KG1 (cell line): ENCODE data around the gene GRIN2C.

Experiments used
- DNase-seq: peaks from one replicate; lab custom pipeline; 2025; lab: John Stamatoyannopoulos, UW

GRIN2C gene

DNA sequence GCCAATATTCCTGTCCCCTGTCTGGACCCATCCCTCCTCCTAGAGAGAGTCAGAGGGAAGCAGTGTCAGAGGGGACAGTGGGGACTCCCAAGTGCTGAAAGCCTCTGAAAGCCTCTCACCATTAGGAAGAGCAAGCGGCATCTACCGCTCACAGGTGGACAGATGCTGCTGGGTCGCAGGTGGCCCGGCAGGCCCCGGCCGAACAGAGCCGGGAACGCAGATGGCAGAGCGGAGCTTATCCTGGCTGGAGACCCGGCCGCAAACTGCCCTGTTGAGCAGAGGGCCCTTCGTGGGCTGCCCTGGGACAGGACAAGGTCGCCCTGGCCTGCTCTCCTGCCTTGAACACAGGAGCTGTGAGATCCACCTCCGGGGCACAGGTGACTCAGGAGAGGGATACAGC lies 60.6 kb downstream of the GRIN2C start:
- DNase-seq: no peak

DNA sequence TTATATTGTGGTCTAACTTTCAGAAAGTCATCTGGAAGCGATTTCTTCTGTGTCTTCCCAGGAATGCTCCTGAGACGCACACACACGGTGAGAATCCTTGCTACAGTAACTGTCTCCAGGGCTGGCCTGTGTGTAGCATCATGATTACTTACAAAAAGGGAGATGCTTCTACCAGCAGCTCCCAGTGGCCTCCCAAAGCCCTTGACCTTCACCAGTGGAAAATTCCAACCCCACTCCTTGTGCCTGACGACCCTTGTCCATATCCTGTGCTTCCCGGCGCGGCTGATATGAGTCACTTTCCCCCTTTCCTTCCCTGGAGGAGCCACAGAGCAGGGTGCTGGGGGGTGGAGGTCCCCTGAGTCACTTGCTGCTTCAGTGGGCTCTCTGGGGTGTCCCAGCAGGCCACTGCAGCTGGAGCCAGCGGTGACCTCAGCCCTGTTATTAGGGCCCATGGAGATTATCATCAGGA lies 61.4 kb downstream of the GRIN2C start:
- DNase-seq: no peak

DNA sequence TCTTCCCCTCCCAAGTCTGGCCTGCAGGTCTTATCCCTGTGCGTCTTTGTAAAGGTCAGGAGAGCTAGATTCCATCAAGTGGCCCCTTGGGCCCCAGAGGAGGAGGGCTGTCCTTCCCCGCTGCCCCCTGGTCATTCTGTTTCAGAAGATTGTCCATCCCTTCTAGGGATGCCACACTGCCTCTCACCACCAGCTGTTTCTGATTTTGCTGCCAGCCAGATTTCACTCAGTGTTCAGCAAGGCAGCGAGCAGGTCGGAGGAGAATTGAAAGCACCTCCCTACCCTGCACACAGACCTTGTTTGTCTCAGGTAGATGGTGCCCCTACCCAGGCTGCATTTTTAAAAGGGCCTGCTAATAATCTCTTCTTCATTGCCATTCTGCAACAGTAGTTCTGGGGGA lies 61.9 kb downstream of the GRIN2C start:
- DNase-seq: no peak

DNA sequence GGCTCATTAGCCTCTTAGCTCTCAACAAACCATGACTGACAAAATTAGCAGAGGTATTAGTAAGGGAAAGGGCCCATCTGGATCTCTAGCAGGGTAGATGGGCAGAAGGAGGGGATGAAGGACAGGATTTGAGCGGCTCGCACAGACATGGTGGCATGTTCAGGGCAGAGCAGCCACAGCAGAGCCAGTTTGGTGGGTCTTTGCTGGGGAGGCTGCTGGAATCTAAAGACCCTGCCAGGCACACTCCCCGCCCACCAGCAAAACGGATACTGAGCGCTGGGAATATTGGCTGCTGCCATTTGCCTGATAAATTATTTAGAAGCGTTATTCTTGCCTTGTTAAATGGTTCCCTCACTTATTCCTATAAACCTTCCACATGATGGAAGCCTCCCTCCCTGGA lies 62.8 kb downstream of the GRIN2C start:
- no peak for DNase-seq

DNA sequence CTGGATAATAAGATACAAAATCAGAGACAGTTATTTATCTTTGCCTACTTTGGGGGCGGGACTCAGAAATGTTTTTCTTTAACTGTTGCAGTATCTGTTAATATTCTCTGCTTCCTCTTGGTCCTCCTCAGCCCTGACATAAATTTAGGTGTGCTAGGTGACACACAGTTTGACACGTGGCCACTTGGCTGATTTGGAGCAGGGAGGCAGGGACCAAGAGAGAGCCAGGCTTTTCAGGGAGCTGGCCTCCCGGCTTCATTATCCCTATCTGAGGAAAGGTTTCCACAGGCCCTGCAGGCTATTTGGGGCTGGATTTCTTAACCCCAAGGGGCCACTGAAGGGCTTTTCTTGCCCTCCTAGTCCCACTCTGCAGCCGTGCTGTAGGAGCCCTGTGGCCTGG lies 63.5 kb downstream of the GRIN2C start:
- DNase-seq: no peak

DNA sequence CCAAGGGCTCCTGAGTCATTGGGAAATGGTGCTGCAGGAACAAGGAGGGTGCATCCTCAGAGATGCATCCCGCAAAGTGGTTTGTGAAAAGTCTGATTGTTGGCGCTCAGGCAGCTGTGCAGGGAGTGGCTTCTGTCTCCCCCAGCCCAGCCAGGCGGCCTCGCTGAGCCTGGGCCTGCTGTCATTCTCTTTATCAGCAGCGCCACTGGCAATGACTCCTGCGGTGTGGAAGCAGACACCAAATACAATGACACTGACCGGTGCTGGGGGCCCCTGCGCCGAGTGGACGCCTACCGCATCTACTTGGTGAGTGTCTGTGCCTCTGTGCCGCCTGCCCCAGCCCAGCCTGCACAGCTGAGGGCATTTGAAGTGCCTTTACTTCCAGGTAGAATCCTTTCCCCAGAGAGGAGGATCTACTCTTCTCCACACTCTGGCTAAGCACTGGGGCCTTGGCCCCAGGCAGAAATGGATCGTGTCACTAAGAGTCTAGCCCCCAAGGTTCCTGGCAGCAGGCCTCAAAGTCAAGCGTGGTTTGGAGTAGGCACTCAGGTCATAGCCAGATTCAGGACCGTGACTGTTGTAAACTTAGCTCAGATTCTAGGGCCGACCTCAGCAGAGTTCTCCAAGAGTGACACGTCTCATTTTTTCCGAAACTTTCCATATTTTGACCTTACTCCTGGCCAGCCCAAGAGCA lies 64.2 kb downstream of the GRIN2C start:
- no peak for DNase-seq

DNA sequence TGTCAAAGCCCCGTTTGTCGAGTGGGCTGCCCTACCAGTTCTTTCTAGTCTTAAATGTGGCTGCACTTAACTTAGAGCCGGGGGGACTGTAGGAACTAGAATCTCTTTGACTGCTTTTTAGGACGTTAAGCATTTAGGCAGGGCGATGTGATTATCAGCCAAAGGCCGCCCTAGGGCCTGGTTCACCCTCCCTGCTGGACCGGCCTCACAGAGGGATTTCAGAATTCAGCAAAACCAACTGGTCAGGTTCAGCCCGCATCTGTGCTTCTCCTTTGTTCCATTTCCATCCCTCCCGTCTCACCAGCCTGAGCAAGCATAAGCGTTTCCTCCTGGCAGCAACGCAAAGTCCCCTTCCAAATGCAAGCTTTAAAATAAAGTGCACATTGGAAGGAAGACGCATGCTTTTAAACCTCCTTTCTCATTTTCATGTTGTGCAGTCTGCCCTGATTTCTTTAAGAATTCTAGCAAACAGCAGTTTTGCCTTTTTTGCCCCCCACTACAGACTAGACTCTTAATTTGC lies 67.0 kb downstream of the GRIN2C start:
- no peak for DNase-seq
